ENCODE measurements around the gene PECR. TPM values are rescaled to one million over a fixed set of nuclear protein-coding genes. Genes with fewer than 3 reads are reported as not detected.

The PECR gene
- total and polyA plus RNA-seq, 9 of the 15 experiments (the other 6 are each of a cell fraction or from before 2014, with no cell fraction given): 1.1 to 10.3 (median 8.2) TPM

- no peak for TF ChIP-seq KLF10 (CRISPR knock-in tag; IDR thresholded peaks at IDR 0.05)
- TF ChIP-seq CTCF (IDR thresholded peaks at IDR 0.05 in 2 of 3, conservative IDR thresholded peaks at IDR 0.05 in 1 of 3; ENCODE audit: insufficient read depth in 2 of 3, low read depth in 1 of 3, low read length in 3 of 3): no peak
- TF ChIP-seq EP400 (IDR thresholded peaks at IDR 0.05): 0 out of 2 replicates have a peak, but pooled peaks have one; percentile 25
- TF ChIP-seq ZBTB7A (IDR thresholded peaks at IDR 0.05; ENCODE audit: borderline replicate concordance, control insufficient read depth, low read depth, low read length): no peak
- peak; percentile 88 for TF ChIP-seq TFE3 (CRISPR knock-in tag; IDR thresholded peaks at IDR 0.05)
- TF ChIP-seq ZNF79 (CRISPR knock-in tag; IDR thresholded peaks at IDR 0.05; ENCODE audit: low read depth): no peak
- TF ChIP-seq E2F6 (IDR thresholded peaks at IDR 0.05; ENCODE audit: borderline replicate concordance in 1 of 2, extremely low read depth in 1 of 2, insufficient read depth in 1 of 2, insufficient read length in 1 of 2, low read depth in 1 of 2, low read length in 1 of 2, poor library complexity in 1 of 2, severe bottlenecking in 1 of 2): peak in 1 of 2 experiments; percentile 54
- TF ChIP-seq CTBP1 (IDR thresholded peaks at IDR 0.05; ENCODE audit: borderline replicate concordance): peak; percentile 54; the same call in 1 of the 2 replicates
- no peak for TF ChIP-seq ETS1 (conservative IDR thresholded peaks at IDR 0.05; ENCODE audit: control insufficient read depth, low read depth, low read length)
- peak; percentile 62 to 66; a peak in 2 of 4 replicates for TF ChIP-seq MAZ (CRISPR knock-in tag; conservative IDR thresholded peaks at IDR 0.05 in 1 of 2, IDR thresholded peaks at IDR 0.05 in 1 of 2)
- TF ChIP-seq PKNOX1 (IDR thresholded peaks at IDR 0.05): no peak
- no peak for TF ChIP-seq PHF20 (IDR thresholded peaks at IDR 0.05; ENCODE audit: partially characterized antibody)
- TF ChIP-seq ILF3 (IDR thresholded peaks at IDR 0.05; ENCODE audit: borderline replicate concordance): no peak
- peak; percentile 40; the same call in 1 of the 2 replicates for TF ChIP-seq BHLHE40 (IDR thresholded peaks at IDR 0.05; ENCODE audit: low read length)
- TF ChIP-seq POLR2B (IDR thresholded peaks at IDR 0.05; ENCODE audit: low read depth, partially characterized antibody): peak; percentile 49
- no peak for TF ChIP-seq CLOCK (CRISPR knock-in tag; IDR thresholded peaks at IDR 0.05; ENCODE audit: borderline replicate concordance)
Observed at GRCh38 chr2:216081487-216082116, at the start of gene PECR, which contains the start of gene TMEM169 (continued).
